HG03135 (cell line): ENCODE measurements around the gene FLT4.
"Not testable (repeated sequence)": the region's sequence is repeated elsewhere in the genome, so short reads cannot be mapped to it uniquely, and the experiment has no call there.

ENCODE experiments used
- ATAC-seq: cut with Tn5 transposase; IDR thresholded peaks from one replicate; pipeline ENCODE4 v1.9.1; 2021; ENCODE audit warnings: mild to moderate bottlenecking, moderate library complexity; ENCODE audit not compliant: unreplicated experiment

Gene FLT4

GRCh38 chr5:180649297-180650039 is at the start of gene FLT4:
FLT4 (minus strand) TSS chr5:180649600; CDS start chr5:180649545, 55 bp downstream.
- no peak for ATAC-seq

DNA sequence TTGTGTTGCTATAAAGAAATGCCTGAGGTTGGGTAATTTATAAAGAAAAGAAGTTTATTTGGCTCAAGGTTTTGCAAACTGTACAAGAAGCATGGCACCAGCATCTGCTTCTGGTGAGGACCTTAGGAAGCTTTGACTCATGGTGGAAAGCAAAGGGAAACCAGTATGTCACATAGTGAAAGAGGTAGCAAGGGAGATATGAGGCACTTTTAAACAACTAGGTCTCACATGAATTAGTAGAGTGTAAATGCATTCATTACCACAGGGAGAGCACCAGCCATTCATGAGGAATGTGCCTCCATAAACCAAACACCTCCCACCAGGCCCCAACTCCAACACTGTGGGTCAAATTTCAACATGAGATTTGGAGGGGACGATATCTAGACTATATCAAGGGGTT is 49.6 kb upstream of the FLT4 start:
- no peak for ATAC-seq

GRCh38 chr5:180696116-180696515 is 46.7 kb upstream of the FLT4 start:
- no peak for ATAC-seq

GRCh38 chr5:180692429-180692828 is 43.0 kb upstream of the FLT4 start:
- no peak for ATAC-seq

DNA sequence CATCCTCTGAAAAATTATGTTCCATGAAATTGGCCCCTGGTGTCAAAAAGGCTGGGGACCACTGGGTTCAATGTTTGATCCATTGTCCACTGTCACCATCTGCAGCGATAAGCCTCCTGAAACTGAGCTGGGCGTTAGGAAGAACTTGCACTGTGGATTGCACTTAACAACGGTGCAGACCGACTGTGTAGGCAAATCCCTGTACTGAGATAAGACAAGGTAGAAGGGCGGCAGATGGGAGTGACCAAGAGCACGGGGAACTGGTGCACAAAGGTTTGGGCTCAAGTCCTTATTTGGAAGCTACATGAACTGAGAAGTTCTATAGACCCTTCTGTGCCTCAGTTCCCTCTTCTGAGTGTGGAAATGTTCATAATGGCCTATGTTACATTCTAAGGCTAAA is 41.6 kb upstream of the FLT4 start:
- no peak for ATAC-seq

GRCh38 chr5:180690562-180690961 is 41.2 kb upstream of the FLT4 start:
- no peak for ATAC-seq

DNA sequence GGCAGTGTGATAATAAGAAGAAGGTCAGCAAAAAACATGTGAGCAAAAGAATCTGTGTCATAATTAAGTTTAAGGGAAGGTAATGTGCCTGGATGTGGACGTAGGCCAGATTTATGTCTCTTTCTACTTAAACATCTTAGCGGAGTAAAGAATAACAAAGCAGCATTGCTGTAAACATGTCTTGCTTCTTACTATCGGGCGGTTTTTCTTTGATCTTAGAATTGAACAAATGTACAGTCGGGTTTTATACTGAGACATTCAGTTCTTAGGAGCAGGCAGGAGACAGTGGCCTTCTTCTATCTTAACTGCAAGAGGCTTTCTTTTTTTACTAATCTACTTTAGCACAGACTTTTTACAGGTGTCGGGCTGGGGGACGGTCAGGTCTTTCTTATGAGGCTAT is 40.4 kb upstream of the FLT4 start:
- ATAC-seq: no peak

GRCh38 chr5:180689071-180689694 is 39.8 kb upstream of the FLT4 start:
- ATAC-seq: no peak

DNA sequence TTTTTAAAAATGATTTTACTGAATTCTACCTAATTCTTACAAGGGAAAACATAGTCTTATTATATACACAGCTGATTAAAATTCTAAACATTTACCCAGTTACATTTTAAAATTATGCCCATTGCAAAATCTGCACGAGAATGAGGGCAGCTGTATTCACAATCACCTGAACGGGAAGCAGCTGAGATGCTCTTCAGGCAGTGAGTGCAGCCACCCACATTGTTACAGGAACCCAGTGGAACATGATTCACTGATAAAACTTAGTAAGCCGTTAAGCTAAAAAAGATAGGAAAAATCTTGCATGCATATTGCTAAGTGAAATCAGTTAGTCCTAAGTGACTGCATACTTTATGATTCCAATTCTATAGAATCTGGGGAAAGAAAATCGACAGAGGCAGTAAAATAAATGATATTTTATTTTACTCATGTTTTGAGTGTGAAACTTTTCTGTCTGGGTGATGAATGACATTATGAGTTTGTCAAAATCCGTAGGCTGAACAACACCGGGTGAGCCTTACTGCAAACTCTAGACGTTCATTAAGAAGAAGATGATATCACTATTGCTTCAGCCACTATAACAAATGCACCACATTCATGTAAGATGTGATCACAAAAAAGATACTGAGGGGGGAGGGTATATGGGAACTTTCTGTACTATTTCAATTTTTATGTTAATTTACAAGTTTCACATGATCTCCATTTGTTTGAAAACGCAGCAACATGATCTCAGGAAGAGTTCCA is 39.1 kb upstream of the FLT4 start:
- ATAC-seq: no peak

DNA sequence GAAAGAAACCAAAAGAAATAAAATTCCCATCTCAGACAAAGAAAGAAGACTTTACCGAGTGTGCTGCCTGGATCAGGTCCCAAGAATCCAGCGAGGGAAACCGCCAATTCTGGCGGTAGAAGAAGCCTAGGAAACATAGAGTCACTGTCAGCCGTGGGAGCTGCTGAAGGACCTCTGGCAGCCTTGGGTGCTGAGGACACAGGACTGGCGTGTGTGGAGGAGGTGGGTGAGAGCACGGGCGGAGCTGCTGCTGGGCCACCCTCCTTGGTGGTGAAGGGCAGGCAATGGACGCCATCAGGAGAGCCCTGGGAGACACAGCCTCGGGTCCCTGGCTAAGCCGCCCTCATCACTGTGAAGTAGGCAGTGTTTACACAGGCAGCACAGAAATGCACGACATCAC is 37.4 kb upstream of the FLT4 start:
- not testable (repeated sequence) for ATAC-seq

- ATAC-seq: no peak
Measured at GRCh38 chr5:180684623-180685161, 35.3 kb upstream of the FLT4 start.

DNA sequence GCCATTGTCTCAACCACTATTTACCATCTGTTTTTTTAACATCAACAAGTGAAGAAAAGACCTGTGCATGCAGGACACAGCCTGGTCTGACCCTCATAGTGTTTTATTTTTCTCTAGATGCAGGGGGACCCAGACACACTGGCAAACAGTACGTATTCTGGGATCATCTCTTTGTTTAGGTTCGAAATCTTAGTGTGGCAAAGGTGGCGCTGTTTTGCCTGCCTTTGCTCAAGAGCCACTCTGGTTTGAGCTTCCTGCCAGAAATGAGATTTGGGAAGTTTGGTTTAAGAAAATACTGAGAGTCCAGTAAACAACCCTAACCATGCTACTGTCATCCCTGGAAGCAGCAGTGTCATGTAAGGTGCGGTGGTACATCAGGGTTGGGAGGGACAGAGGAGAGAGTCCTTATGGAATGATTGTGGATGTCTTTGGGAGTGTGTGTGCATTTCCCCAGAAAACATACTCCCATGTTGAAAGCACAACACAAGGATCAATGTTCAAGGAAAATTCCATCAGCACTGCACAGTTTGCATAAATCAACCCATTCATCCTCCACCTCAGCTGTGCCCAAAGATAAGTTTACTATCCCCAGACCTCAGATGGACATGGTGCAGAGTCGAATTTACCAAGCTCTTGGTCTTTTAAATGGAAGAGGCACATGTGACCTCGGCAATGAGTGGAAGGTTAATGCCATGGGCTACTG is 34.0 kb upstream of the FLT4 start:
- no peak for ATAC-seq

GRCh38 chr5:180682560-180682959 is 33.2 kb upstream of the FLT4 start:
- ATAC-seq: no peak

DNA sequence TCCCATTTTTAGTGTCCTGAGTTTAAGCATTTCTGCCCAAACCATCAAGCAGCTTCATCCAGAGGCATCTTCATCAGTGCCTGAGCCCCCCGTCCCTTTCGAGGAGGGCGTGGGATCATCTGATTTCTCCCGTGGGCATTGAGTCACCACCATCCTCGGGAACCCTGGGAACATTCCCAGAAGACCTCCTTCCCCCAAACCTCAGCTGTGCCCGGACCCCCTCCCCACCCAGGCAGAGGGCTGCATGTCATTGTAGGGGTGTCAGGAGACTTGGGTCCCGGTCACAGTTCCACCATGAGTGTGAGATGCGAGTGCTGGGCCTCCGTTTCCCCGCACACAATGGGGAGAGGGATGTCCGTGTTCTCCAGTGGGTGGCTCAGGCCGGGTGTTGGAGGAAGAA is 32.6 kb upstream of the FLT4 start:
- not testable (repeated sequence) for ATAC-seq

DNA sequence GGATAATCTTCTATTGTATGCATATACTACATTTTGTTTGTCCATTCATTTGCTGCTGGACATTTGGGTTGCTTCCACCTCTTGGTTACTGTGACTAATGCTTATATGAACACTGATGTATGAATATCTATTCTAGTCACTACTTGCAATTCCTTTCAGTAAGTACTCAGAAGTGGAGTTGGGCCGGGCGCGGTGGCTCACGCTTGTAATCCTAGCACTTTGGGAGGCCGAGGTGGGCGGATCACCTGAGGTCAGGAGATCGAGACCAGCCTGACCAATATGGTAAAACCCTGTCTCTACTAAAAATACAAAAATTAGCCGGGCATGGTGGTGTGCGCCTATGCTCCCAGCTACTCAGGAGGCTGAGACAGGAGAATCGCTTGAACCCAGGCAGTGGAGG is 28.9 kb upstream of the FLT4 start:
- ATAC-seq: not testable (repeated sequence)

DNA sequence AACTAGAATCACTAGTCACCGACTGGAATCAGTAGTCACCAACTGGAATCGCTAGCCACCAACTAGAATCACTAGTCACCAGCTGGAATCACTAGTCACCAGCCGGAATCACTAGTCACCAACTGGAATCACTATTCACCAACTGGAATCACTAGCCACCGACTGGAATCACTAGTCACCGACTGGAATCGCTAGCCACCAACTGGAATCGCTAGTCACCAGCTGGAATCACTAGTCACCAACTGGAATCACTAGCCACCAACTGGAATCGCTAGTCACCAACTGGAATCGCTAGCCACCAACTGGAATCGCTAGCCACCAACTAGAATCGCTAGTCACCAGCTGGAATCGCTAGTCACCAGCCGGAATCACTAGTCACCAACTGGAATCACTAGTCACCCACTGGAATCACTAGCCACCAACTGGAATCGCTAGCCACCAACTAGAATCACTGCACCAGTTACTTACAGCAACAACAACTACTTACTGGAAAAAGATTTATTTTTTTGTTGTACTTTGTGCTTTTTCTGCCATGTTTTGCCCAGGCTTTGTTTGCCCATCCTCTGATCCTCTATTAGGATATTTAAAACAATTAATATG is 25.7 kb upstream of the FLT4 start:
- ATAC-seq: no peak

DNA sequence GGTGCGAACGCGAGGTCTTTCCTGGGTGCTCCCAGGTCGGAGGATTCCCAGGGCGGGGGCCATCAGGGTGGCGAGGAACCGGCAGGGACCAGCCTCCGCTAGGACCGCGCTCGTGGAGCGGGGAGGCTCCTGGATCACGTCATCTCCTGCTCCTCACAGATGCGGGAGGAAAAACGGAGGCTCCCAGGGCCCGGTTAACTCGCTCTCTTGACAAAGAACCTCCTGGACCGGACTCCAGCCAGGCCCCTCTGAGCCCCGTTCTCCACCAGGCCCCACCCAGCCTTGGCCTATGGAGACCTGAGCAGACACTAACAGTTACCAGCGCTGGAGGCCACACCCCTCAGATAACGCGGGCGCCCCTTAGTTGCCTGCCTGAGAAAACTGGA is 24.7 kb upstream of the FLT4 start:
- ATAC-seq: not testable (repeated sequence)

GRCh38 chr5:180673371-180674089 is 24.1 kb upstream of the FLT4 start:
- no peak for ATAC-seq

DNA sequence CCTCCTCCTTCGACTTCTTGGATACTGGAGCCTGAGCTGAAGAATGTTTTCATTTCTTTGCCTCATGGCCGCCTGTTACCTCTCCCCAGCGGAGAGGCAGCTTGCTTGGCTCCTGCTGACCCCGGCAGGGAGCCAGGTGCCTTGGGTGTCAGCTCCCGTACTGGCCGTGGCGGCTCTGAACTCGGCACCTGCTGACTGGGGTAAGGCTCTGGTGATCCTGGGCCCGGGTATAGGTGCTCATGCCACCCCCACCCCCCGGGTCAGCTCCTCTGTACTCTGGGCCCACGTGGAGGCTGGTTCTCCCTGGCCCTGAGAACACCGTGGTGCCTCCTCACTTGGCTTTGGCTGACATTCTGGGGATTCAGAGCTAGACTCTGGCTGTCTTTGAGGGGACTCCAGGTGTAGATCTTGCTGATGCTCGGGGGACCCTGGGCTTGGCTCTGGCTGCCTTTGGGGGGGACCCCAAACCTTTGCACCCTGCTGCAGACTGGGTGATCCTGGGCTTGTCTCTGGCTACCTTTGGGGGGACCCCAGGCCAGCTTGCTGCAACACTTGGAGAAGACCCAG is 22.6 kb upstream of the FLT4 start:
- not testable (repeated sequence) for ATAC-seq
